A549 treated with Hydrocortisone at 1 μM for 4 hours (cell line): ENCODE data around the gene RABL2A. TPM values are rescaled to one million over a fixed set of nuclear protein-coding genes. Genes with fewer than 3 reads are reported as not detected.

ENCODE experiments used
- total RNA-seq: library from RNA; stranded (reverse); fragments of 200-300 nt; extraction: Qiagen RNA extraction; gene quantifications from 5 replicates; pipeline ENCODE4 v1.2.3, GENCODE V29; 2022

RABL2A gene
- total RNA-seq, result 7.7 to 10.2 TPM (median 8.6 TPM) in 5 replicates

DNA sequence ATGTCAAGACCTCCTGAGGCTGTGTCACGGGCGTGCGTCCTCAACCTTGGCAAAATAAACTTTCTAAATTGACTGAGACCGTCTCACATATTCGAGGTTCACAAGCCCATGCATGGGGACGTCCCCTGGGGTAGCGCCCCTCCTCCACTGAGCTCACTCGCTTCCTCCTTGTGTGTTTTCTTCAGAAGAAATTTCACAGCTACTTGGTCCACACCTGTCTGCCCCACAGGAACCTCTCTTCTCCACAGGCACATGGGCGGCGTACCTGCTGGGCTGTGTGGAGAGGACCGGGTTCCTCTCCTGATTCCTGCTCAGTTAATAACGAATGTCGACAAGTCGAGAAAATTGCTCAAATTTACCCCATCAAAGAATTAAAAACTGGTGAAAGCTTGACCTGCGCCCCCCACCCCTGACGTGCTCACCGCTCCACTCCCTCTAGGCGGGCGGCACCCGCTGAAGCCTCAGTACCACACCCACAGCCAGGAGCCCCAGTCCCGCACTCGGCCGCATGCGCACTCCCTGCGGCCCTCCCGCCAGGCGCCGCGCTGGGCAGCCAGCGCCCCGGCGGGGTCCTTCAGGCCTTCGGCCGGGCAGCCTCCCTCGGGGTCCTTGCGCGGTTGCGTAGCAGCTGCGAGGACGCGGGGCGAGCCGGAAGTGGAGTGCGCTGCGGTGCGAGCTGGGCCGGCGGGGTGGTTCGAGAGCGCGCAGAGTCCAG, at the start of gene RABL2A:
RABL2A (plus strand) TSS at position 651 of the 715 bp plus-strand sequence. CDS start 1,341 bp downstream, outside the sequence.

Other genes starting within 250 kb of the RABL2A start
- 39.2 to 42.1 TPM (median 40.8 TPM) in 5 replicates for gene ZNG1B, start 189.6 kb upstream of the RABL2A start, total RNA-seq
- gene FOXD4L1, start 128.6 kb upstream of the RABL2A start, total RNA-seq, result 0.21 to 0.55 TPM (median 0.29 TPM) in 5 replicates
- gene SLC35F5, start 129.4 kb downstream of the RABL2A start, total RNA-seq, result 39.1 to 50.2 TPM (median 48.5 TPM) in 5 replicates